AG09319 (cell line): ENCODE results near the gene ID2.

ENCODE experiments used
- DNase-seq: peaks from one replicate; pipeline ENCODE4 v3.0.0-alpha.2; 2010; ENCODE audit warnings: low read depth; ENCODE audit errors: extremely low read depth
- CTCF ChIP-seq: IDR thresholded peaks from 2 replicates; pipeline ENCODE4 v1.5.1; 2011; ENCODE audit warnings: low read depth, mild to moderate bottlenecking, inconsistent platforms, low read length, moderate library complexity

The ID2 gene, protein sequence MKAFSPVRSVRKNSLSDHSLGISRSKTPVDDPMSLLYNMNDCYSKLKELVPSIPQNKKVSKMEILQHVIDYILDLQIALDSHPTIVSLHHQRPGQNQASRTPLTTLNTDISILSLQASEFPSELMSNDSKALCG

DNA sequence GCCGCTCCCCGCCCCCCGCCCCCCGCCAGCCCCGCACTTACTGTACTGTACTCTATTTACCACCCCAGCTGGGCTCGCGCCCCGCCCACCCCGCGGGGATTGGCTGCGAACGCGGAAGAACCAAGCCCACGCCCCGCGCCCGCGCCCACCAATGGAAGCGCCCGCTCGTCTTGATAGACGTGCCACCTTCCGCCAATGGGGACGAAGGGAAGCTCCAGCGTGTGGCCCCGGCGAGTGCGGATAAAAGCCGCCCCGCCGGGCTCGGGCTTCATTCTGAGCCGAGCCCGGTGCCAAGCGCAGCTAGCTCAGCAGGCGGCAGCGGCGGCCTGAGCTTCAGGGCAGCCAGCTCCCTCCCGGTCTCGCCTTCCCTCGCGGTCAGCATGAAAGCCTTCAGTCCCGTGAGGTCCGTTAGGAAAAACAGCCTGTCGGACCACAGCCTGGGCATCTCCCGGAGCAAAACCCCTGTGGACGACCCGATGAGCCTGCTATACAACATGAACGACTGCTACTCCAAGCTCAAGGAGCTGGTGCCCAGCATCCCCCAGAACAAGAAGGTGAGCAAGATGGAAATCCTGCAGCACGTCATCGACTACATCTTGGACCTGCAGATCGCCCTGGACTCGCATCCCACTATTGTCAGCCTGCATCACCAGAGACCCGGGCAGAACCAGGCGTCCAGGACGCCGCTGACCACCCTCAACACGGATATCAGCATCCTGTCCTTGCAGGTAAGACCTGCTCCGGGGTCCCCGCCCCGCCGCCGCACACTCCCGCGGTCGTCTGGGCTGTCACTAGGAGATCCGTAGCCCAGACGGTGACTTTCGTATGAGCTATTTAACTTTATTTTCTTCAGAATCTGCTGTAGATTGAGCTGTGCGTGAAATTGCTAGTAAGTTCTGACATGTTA, at the start of gene ID2:
TSS of gene ID2 (plus strand) at position 271 of the 907 bp plus-strand sequence. CDS start at position 381, 110 bp downstream.
- DNase-seq = peak; percentile 98
- no peak for TF ChIP-seq CTCF

DNA sequence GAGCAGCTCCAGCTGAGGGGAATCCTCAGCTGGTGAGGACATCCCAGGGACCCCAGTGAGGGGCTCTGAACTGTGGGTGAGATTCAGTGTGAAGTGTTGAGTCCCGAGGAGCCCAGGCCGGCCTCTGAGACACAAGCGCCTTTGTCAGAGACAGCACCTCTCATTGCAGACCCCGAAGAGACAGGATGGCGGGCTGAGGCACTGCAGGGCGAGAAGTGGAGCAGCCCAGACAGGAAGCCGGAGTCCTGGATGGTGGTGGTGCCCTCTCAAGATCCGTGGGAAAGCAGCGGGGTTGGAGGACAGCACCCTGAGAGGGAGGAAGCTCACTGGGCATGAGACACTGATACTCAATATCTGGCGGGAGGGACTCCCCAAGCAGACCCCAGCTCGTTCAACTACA, 49.1 kb upstream of the ID2 start:
- TF ChIP-seq CTCF = no peak

DNA sequence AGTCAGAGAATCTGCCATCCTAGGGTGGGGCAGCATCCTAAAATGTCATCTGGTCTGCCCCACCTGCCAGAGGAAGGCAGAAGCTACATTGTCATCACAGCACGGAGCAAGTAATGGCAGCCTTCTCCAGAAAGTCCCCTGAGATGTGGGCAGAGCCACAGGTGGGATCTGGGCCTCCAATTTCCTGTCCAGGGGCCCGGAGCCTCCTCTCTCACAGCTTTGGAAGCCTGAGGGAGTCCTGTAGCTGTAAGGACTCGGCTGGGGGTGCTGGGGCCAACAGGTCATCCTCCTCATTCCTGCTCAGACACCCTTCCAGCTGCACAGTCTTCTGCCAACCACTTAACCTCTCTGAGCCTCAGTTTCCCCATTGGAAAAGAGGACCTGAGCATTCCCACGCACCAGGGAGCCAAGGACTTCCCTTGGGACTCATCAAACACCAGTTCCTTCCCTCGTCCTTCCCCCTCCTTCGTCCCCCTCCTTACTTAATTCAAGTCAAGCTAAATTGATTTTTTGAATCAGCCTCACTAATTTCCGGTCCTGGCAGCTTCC, 48.6 kb upstream of the ID2 start:
- TF ChIP-seq CTCF = no peak
- DNase-seq = no peak

More for the DNA sequence above, 49.1 kb upstream of the ID2 start:
- DNase-seq = no peak

GRCh38 chr2:8633735-8634313, 48.0 kb upstream of the ID2 start:
- no peak for DNase-seq
- no peak for TF ChIP-seq CTCF

DNA sequence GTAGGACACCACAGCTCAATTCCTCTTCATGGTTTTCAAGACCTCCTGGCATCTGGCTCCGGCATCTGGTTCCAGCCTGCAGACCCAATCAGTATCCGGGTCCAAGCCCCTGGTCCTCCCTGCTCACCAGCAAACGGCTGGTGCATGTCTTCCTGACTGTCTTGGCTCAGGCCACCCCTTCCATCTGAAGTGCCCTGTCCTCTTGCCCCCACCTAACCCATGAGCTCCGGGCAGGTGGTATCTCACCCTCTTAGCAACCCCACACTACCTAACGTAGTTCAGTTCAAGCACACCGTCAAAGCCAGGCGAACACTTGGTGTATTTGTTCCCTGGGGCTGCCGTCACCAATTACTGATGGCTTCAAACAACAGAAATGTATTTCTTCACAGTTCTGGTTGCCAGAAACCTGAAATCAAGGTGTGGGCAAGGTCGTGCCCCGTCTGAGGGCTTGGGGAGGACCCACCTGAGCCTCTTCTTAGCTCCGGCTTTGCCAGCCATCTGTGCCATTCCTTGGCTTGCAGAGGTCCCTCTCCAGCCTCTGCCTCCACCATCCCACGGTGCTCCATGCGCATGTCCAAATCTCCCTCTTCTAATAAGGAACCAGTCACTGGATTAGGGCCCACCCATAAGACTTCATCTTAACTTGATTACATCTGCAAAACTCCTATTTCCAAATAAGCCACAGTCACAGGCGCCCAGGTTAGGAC, 47.2 kb upstream of the ID2 start:
- no peak for DNase-seq
- no peak for TF ChIP-seq CTCF

DNA sequence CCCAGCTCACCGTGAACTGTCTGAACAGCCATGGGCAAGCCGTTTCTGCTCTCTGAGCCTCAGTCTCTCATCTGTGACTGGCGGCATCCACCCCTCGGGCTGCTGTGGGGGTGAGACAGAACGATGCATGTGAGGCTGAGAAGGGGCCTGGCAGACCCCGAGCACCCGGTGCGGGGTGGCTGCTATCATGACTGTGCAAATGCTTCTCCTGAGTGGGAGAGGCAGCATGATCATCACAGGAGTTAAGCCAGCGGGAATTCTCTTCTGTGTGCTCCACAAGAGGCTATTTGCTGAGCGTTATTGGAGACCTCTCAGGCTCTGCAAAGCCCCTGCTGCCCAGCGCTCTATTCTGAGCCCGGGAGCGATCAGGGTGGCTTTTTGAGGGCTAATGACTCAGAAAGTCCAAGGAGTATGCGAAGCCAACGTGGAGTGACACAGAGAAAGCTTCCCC, 45.8 kb upstream of the ID2 start:
- no peak for DNase-seq
- TF ChIP-seq CTCF = no peak
